Gastrocnemius medialis (tissue), 4 donors: ENCODE measurements around the gene DSTYK. TPM values are rescaled to one million over a fixed set of nuclear protein-coding genes. Genes with fewer than 3 reads are reported as not detected.
A peak's percentile ranks its signal among the peaks of the same experiment; 100 is the strongest.

Source experiments
- ATAC-seq, 2 donors: fragments of 150-250 bp; one replicate each; pipeline ENCODE4 v1.9.1; 2016
- DNase-seq, 2 donors: peaks; one replicate each; pipeline ENCODE4 v3.0.0-alpha.2; 2019
- H3K27ac ChIP-seq, 4 donors: fragments of 200-600 bp; sonication (generic); 1 replicate in 1 of 4; 2 replicates in 3 of 4; pipeline ENCODE4 v1.5.1; 2016 to 2018; ENCODE audit warnings: mild to moderate bottlenecking in 2 of 4, moderate library complexity in 1 of 4
- H3K27me3 ChIP-seq, 3 donors: fragments of 200-600 bp; sonication (generic) in 2 of 3; 1 replicate in 1 of 3; 2 replicates in 2 of 3; pipeline versions ENCODE4 v1.5.1 to v1.6.0; 2016 to 2019; ENCODE audit warnings: mild to moderate bottlenecking in 1 of 3, moderate library complexity in 1 of 3
- H3K36me3 ChIP-seq, 2 donors: fragments of 200-600 bp; sonication (generic) in 1 of 2; one replicate each; pipeline ENCODE4 v1.5.1; 2017 to 2018
- H3K4me1 ChIP-seq, 2 donors: fragments of 200-600 bp; sonication (generic) in 1 of 2; one replicate each; pipeline ENCODE4 v1.5.1; 2016 to 2017; ENCODE audit warnings: mild to moderate bottlenecking in 2 of 2
- H3K4me3 ChIP-seq, 4 donors: fragments of 200-600 bp; sonication (generic) in 3 of 4; 1 replicate in 1 of 4; 2 replicates in 3 of 4; pipeline ENCODE4 v1.5.1; 2016 to 2019; ENCODE audit warnings: mild to moderate bottlenecking in 2 of 4
- H3K9me3 ChIP-seq, 3 donors: fragments of 200-600 bp; sonication (generic) in 2 of 3; 1 replicate in 1 of 3; 2 replicates in 2 of 3; pipeline ENCODE4 v1.5.1; 2016 to 2019
- CTCF ChIP-seq, 5 experiments: fragments of 450-650 bp in 3 of 5; fragments of 200-600 bp in 2 of 5; sonication (generic) in 2 of 5; IDR thresholded peaks in 4 of 5; conservative IDR thresholded peaks in 1 of 5; 1 replicate in 4 of 5; 2 replicates in 1 of 5; pipeline ENCODE4 v1.5.1; 2016 to 2019; ENCODE audit warnings: antibody characterized with exemption in 5 of 5, mild to moderate bottlenecking in 3 of 5, moderate library complexity in 3 of 5
- POLR2A ChIP-seq, 2 donors: fragments of 450-650 bp; IDR thresholded peaks; one replicate each; pipeline ENCODE4 v1.6.1; 2017; ENCODE audit warnings: antibody characterized with exemption in 2 of 2, mild to moderate bottlenecking in 2 of 2, moderate library complexity in 2 of 2
- in situ Hi-C, 4 donors: fragments of 200-750 bp; cut with MboI; loops; one replicate each; pipeline versions ENCODE4 v1.15.0 to v1.8.0; 2017; ENCODE audit warnings: low sequenced_read_pairs in 4 of 4
- intact Hi-C: fragments of 100-400 bp; cut with DNase I; formaldehyde crosslinking; loops from one replicate; pipeline ENCODE4 v1.15.1; 2023; ENCODE audit warnings: low total_unique reads
- total RNA-seq, 4 donors: library from RNA; depleted of rRNA; stranded (reverse); fragments of >200 nt; gene quantifications; one replicate each; pipeline versions ENCODE4 v1.1.0 to v1.2.3, GENCODE V29; 2016

The DSTYK gene
- total RNA-seq, 4 donors from 2014 or later: 12.2 to 15.8 (median 13.9) TPM

- in situ Hi-C loops: no loop called here
- peak; percentile 19 to 23 for ATAC-seq
- intact Hi-C loops: loop anchor here (1.0 to 5.0 kb wide), 3 partner anchors 19 to 88 kb away; partner anchors contain the start of gene RBBP5
- Histone ChIP-seq H3K27me3 (no peaks in the 10 kb centered on the region), H3K4me3 (peak overlapping the region; percentile 67 to 98 (median 91)), H3K27ac (peak overlapping the region; percentile 87 to 96 (median 92)), H3K36me3 (no peaks in the 10 kb centered on the region), H3K9me3 (no peaks in the 10 kb centered on the region), H3K4me1 (peaks cover 21 to 29% of the 10 kb centered on the region in 2 donors)
- TF ChIP-seq POLR2A (IDR thresholded peaks at IDR 0.05): no peak
- no peak for TF ChIP-seq CTCF (IDR thresholded peaks at IDR 0.05 in 4 of 5, conservative IDR thresholded peaks at IDR 0.05 in 1 of 5)
- DNase-seq: no peak
These were observed 740 bp downstream of the DSTYK start for GRCh38 chr1:205210756-205211168.

GRCh38 chr1:205208811-205209210 lies 2.7 kb downstream of the DSTYK start:
- Histone ChIP-seq H3K4me3 (no peak overlapping the region), H3K4me1 (peaks cover 35 to 46% of the 10 kb centered on the region in 2 donors), H3K36me3 (no peaks in the 10 kb centered on the region), H3K27ac (no peak overlapping the region), H3K9me3 (no peaks in the 10 kb centered on the region), H3K27me3 (no peaks in the 10 kb centered on the region)
- DNase-seq: no peak
- intact Hi-C loops: no loop called here
- no peak for ATAC-seq
- TF ChIP-seq POLR2A (IDR thresholded peaks at IDR 0.05): no peak
- no peak for TF ChIP-seq CTCF (IDR thresholded peaks at IDR 0.05 in 4 of 5, conservative IDR thresholded peaks at IDR 0.05 in 1 of 5)
- in situ Hi-C loops: no loop called here

GRCh38 chr1:205205055-205205454 lies 6.4 kb downstream of the DSTYK start:
- no peak for TF ChIP-seq POLR2A (IDR thresholded peaks at IDR 0.05)
- no peak for TF ChIP-seq CTCF (IDR thresholded peaks at IDR 0.05 in 4 of 5, conservative IDR thresholded peaks at IDR 0.05 in 1 of 5)
- no peaks in the 10 kb centered on the region for H3K27me3 ChIP-seq
- intact Hi-C loops (no loop called here), in situ Hi-C loops (no loop called here)
- H3K4me1 ChIP-seq: peaks cover 51 to 58% of the 10 kb centered on the region in 2 donors
- H3K27ac ChIP-seq: peak overlapping the region in 3 of 4 donors; percentile 37 to 66 (median 64)
- no peaks in the 10 kb centered on the region for H3K36me3 ChIP-seq
- no peaks in the 10 kb centered on the region for H3K9me3 ChIP-seq
- no peak for DNase-seq
- no peak overlapping the region for H3K4me3 ChIP-seq
- no peak for ATAC-seq

GRCh38 chr1:205204552-205204951 lies 7.0 kb downstream of the DSTYK start:
- DNase-seq (no peak), ATAC-seq (no peak)
- no peaks in the 10 kb centered on the region for H3K36me3 ChIP-seq
- no peaks in the 10 kb centered on the region for H3K27me3 ChIP-seq
- peaks cover 48 to 60% of the 10 kb centered on the region in 2 donors for H3K4me1 ChIP-seq
- H3K27ac ChIP-seq: peak overlapping the region; percentile 29 to 66 (median 50)
- no peaks in the 10 kb centered on the region for H3K9me3 ChIP-seq
- TF ChIP-seq POLR2A (IDR thresholded peaks at IDR 0.05) (no peak), CTCF (IDR thresholded peaks at IDR 0.05 in 4 of 5, conservative IDR thresholded peaks at IDR 0.05 in 1 of 5) (no peak)
- in situ Hi-C loops (no loop called here), intact Hi-C loops (no loop called here)
- no peak overlapping the region for H3K4me3 ChIP-seq

DNA sequence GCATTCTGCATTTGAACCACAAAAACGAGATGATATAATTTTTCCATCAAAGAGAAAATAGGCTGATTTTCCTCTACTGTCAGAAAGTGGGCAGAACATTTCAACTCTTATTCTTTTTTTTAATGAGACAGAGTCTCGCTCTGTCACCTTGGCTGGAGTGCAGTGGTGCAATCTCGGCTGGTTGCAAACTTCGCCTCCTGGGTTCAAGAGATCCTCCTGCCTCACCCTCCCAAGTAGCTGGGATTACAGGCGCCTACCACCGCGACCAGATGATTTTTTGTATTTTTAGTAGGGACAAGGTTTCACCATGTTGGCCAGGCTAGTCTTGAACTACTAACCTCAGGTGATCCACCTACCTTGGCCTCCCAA lies 11.6 kb downstream of the DSTYK start:
- Histone ChIP-seq H3K27me3 (no peaks in the 10 kb centered on the region), H3K27ac (peak overlapping the region in 2 of 4 donors; percentile 3 to 46), H3K4me1 (peaks cover 39 to 45% of the 10 kb centered on the region in 2 donors), H3K36me3 (no peaks in the 10 kb centered on the region), H3K4me3 (no peak overlapping the region), H3K9me3 (no peaks in the 10 kb centered on the region)
- intact Hi-C loops: loop anchor here (5.0 kb wide), 1 partner anchor 78 kb away; the partner anchor contains the start of gene RBBP5
- ATAC-seq (no peak), DNase-seq (no peak)
- TF ChIP-seq CTCF (IDR thresholded peaks at IDR 0.05 in 4 of 5, conservative IDR thresholded peaks at IDR 0.05 in 1 of 5) (no peak), POLR2A (IDR thresholded peaks at IDR 0.05) (no peak)
- in situ Hi-C loops: no loop called here
